GM12878 (cell line): Measurements from ENCODE around the gene CRTC1.

Experiments used
- CBFB ChIP-seq: IDR thresholded peaks from 2 replicates; pipeline ENCODE4 v1.6.1; 2016; ENCODE audit warnings: antibody characterized with exemption, low read depth
- CTCF ChIP-seq, 3 experiments: IDR thresholded peaks in 2 of 3; conservative IDR thresholded peaks in 1 of 3; 2 replicates each; pipeline ENCODE4 v1.5.1; 2011; ENCODE audit warnings: low read depth in 3 of 3, low read length in 3 of 3, mild to moderate bottlenecking in 3 of 3, control low read depth in 2 of 3, moderate library complexity in 2 of 3, inconsistent platforms in 1 of 3, mixed read lengths in 1 of 3; ENCODE audit not compliant: control insufficient read depth in 2 of 3, insufficient read depth in 1 of 3; ENCODE audit errors: extremely low read depth in 1 of 3
- E4F1 ChIP-seq: fragments of 450-650 bp; IDR thresholded peaks from 2 replicates; pipeline ENCODE4 v1.6.1; 2018; ENCODE audit warnings: borderline replicate concordance, mild to moderate bottlenecking; ENCODE audit not compliant: partially characterized antibody
- EZH2 ChIP-seq: IDR thresholded peaks from 2 replicates; pipeline ENCODE4 v1.6.1; 2012; ENCODE audit warnings: low read depth, mild to moderate bottlenecking, control low read depth, inconsistent platforms, low read length, borderline replicate concordance; ENCODE audit not compliant: control insufficient read depth
- NR2C2 ChIP-seq: IDR thresholded peaks from 2 replicates; pipeline ENCODE4 v1.6.1; 2011; ENCODE audit warnings: borderline replicate concordance, low read depth; ENCODE audit not compliant: control insufficient read depth, insufficient read length
- NR2F1 ChIP-seq: fragments of 450-650 bp; conservative IDR thresholded peaks from 2 replicates; pipeline ENCODE4 v1.6.1; 2017; ENCODE audit warnings: mild to moderate bottlenecking
- NRF1 ChIP-seq: conservative IDR thresholded peaks from 2 replicates; pipeline ENCODE4 v1.6.1; 2011; ENCODE audit warnings: mild to moderate bottlenecking, low read depth, low read length, improper control_type of control experiment
- POLR2A ChIP-seq: IDR thresholded peaks from 2 replicates; pipeline ENCODE4 v1.6.1; 2011; ENCODE audit warnings: low read depth, mild to moderate bottlenecking, low read length
- POLR2AphosphoS5 ChIP-seq: IDR thresholded peaks from 2 replicates; pipeline ENCODE4 v1.6.1; 2011; ENCODE audit warnings: mild to moderate bottlenecking, low read length, inconsistent platforms
- RAD21 ChIP-seq: IDR thresholded peaks from 2 replicates; pipeline ENCODE4 v1.6.1; 2011; ENCODE audit warnings: mild to moderate bottlenecking, low read depth, low read length, moderate library complexity; ENCODE audit not compliant: insufficient read depth
- SIN3A ChIP-seq: IDR thresholded peaks from 2 replicates; pipeline ENCODE4 v1.6.1; 2012; ENCODE audit warnings: low read depth, low read length, improper control_type of control experiment
- YY1 ChIP-seq: IDR thresholded peaks from 2 replicates; pipeline ENCODE4 v1.6.1; 2011; ENCODE audit warnings: low read depth, mild to moderate bottlenecking, low read length

DNA sequence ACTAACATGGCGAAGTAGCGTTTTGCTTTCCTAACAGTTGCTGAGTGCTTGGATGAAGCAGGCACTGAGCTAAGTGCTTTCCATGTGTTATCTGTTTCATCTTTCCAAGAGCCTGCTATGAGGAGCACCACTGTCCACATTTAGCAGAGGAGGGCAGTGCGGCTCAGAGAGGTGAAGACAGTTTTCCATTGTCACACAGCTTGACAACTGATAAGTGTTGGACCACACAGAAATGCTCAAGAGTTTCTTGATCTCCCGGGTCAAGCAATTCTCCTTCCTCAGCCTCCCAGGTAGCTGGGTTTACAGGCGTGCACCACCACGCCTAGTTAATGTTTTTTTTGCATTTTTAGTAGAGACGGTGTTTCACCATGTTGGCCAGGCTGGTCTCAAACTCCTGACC is 6.8 kb upstream of the CRTC1 start:
- TF ChIP-seq CTCF (IDR thresholded peaks at IDR 0.05 in 2 of 3, conservative IDR thresholded peaks at IDR 0.05 in 1 of 3; ENCODE audit: control insufficient read depth in 2 of 3, extremely low read depth in 1 of 3, insufficient read depth in 1 of 3, low read depth in 3 of 3, low read length in 3 of 3) (no peak), POLR2A (no peak), CBFB (no peak), SIN3A (no peak), YY1 (no peak), EZH2 (no peak), E4F1 (no peak), RAD21 (no peak), POLR2AphosphoS5 (no peak), NRF1 (no peak), NR2F1 (no peak), NR2C2 (no peak)
